OCI-LY3 (cell line): ENCODE data around the gene AKR1C8.

Experiments used
- EZH2phosphoT487 ChIP-seq: fragments of 200-600 bp; shearing (Covaris generic); IDR thresholded peaks from 2 replicates; pipeline ENCODE4 v1.6.1; 2018; ENCODE audit warnings: antibody characterized with exemption, mixed run types, low read depth
- TF ChIP-seq, protein P1 (sequence below): fragments of 200-600, 300-600 bp; sonication (generic); IDR thresholded peaks from 2 replicates; pipeline ENCODE4 v1.5.1; 2014; ENCODE audit warnings: antibody characterized with exemption, low read length, low read depth

DNA sequence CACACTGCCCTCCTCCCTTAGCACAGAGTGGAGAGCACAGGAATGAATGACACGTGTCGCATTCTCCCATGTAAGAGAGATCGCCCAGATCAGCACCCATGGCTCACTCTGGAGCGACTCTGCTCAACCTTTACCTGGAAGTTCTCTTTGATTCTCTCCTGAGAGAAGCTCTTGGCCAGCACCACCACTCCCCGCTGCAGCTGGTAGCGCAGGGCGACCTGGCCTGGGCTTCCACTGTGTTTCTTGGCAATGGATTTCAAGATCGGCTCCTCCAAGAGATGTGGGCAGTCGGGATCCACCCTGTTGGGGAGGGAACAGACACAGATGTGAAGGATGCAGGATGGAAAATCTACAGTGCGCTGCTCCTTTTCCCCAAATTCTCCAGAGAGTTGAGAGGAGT is 27.4 kb downstream of the AKR1C8 start:
- TF ChIP-seq, protein P1, sequence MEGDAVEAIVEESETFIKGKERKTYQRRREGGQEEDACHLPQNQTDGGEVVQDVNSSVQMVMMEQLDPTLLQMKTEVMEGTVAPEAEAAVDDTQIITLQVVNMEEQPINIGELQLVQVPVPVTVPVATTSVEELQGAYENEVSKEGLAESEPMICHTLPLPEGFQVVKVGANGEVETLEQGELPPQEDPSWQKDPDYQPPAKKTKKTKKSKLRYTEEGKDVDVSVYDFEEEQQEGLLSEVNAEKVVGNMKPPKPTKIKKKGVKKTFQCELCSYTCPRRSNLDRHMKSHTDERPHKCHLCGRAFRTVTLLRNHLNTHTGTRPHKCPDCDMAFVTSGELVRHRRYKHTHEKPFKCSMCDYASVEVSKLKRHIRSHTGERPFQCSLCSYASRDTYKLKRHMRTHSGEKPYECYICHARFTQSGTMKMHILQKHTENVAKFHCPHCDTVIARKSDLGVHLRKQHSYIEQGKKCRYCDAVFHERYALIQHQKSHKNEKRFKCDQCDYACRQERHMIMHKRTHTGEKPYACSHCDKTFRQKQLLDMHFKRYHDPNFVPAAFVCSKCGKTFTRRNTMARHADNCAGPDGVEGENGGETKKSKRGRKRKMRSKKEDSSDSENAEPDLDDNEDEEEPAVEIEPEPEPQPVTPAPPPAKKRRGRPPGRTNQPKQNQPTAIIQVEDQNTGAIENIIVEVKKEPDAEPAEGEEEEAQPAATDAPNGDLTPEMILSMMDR, result no peak
- TF ChIP-seq EZH2phosphoT487, result no peak
